B cell (primary cell): ENCODE measurements around the gene ARRDC3. TPM values are rescaled to one million over a fixed set of nuclear protein-coding genes. Genes with fewer than 3 reads are reported as not detected.

ENCODE experiments used
- ATAC-seq: fragments of 200-7000 bp; cut with Tn5 transposase; one replicate; pipeline ENCODE4 v1.10.0; 2021; ENCODE audit warnings: low read depth, mild to moderate bottlenecking, moderate number of reproducible peaks, moderate library complexity
- CTCF ChIA-PET: fragments of 350-600 bp; sonication (Branson Sonifier 250); formaldehyde crosslinking; loops from one replicate; lab custom pipeline; 2021; ENCODE audit warnings: antibody characterized with exemption, inconsistent platforms; lab: Charles Lee
- POLR2A ChIA-PET: fragments of 350-600 bp; sonication (Branson Sonifier 250); formaldehyde crosslinking; loops from one replicate; lab custom pipeline; 2021; ENCODE audit warnings: antibody characterized with exemption; lab: Charles Lee
- DNase-seq: peaks from one replicate; pipeline ENCODE4 v3.0.0; 2013
- H2AFZ ChIP-seq: 2 replicates; pipeline ENCODE4 v1.6.1; 2012; ENCODE audit warnings: mild to moderate bottlenecking, low read depth, low read length; ENCODE audit not compliant: insufficient read depth, poor library complexity, severe bottlenecking
- H3K27ac ChIP-seq, 2 donors: 1 replicate in 1 of 2; 2 replicates in 1 of 2; pipeline ENCODE4 v1.5.1; 2012 to 2013; ENCODE audit warnings: low read length in 2 of 2, mild to moderate bottlenecking in 2 of 2, moderate library complexity in 1 of 2
- H3K27me3 ChIP-seq, 4 experiments: fragments of 200-600 bp in 1 of 4; sonication (generic) in 1 of 4; replicated peaks in 1 of 4; 1 replicate in 2 of 4; 2 replicates in 2 of 4; pipeline versions ENCODE4 v1.6.1 to v1.7.0; 2013 to 2016; ENCODE audit warnings: low read length in 3 of 4, mild to moderate bottlenecking in 2 of 4, mixed read lengths in 1 of 4, moderate library complexity in 1 of 4; ENCODE audit not compliant: insufficient read depth in 4 of 4, control insufficient read depth in 3 of 4; ENCODE audit errors: control extremely low read depth in 1 of 4
- H3K36me3 ChIP-seq, 2 experiments: replicated peaks in 1 of 2; 1 replicate in 1 of 2; 2 replicates in 1 of 2; pipeline versions ENCODE4 v1.6.1 to v1.7.1; 2013; ENCODE audit warnings: low read length in 1 of 2; ENCODE audit not compliant: insufficient read depth in 2 of 2, control insufficient read depth in 1 of 2; ENCODE audit errors: control extremely low read depth in 1 of 2, extremely low read depth in 1 of 2
- H3K4me1 ChIP-seq, 2 donors: fragments of 200-600 bp in 1 of 2; sonication (generic) in 1 of 2; 1 replicate in 1 of 2; 2 replicates in 1 of 2; pipeline versions ENCODE4 v1.5.1 to v1.6.1; 2013 to 2017; ENCODE audit warnings: low read length in 2 of 2; ENCODE audit not compliant: control insufficient read depth in 2 of 2, insufficient read depth in 2 of 2
- H3K4me2 ChIP-seq: replicated peaks from 2 replicates; pipeline ENCODE3; 2012; ENCODE audit warnings: mild to moderate bottlenecking, low read depth, low read length; ENCODE audit not compliant: poor library complexity, severe bottlenecking
- H3K4me3 ChIP-seq, 5 experiments: fragments of 200-600 bp in 1 of 5; sonication (generic) in 1 of 5; 1 replicate in 3 of 5; 2 replicates in 2 of 5; pipeline versions ENCODE4 v1.5.1 to v1.7.0; 2011 to 2016; ENCODE audit warnings: low read length in 4 of 5, mild to moderate bottlenecking in 4 of 5, low read depth in 2 of 5, control low read depth in 1 of 5, moderate library complexity in 1 of 5; ENCODE audit not compliant: insufficient read depth in 1 of 5; ENCODE audit errors: control extremely low read depth in 1 of 5, extremely low read depth in 1 of 5
- H3K79me2 ChIP-seq: fragments of 200-600 bp; sonication (generic); one replicate; pipeline ENCODE4 v1.6.0; 2016; ENCODE audit warnings: low read length; ENCODE audit not compliant: control insufficient read depth, insufficient read depth
- H3K9ac ChIP-seq: fragments of 200-600 bp; sonication (generic); 2 replicates; pipeline ENCODE4 v1.6.1; 2017; ENCODE audit warnings: mild to moderate bottlenecking, low read length, moderate library complexity
- H3K9me3 ChIP-seq, 3 donors: one replicate each; pipeline versions ENCODE4 v1.6.1 to v1.7.1; 2013; ENCODE audit warnings: low read length in 2 of 3; ENCODE audit not compliant: control insufficient read depth in 2 of 3, insufficient read depth in 1 of 3; ENCODE audit errors: control extremely low read depth in 1 of 3
- H4K20me1 ChIP-seq: 2 replicates; pipeline ENCODE4 v1.6.0; 2012; ENCODE audit warnings: mild to moderate bottlenecking, low read length; ENCODE audit not compliant: insufficient read depth, control insufficient read depth, poor library complexity, severe bottlenecking
- H3K27ac Mint-ChIP-seq: one replicate; pipeline ENCODE4 v1.8.0; 2021; ENCODE audit warnings: mixed read lengths
- H3K27me3 Mint-ChIP-seq: one replicate; pipeline ENCODE4 v1.8.0; 2021; ENCODE audit warnings: mixed read lengths
- H3K4me1 Mint-ChIP-seq: one replicate; pipeline ENCODE4 v1.8.0; 2021; ENCODE audit warnings: mixed read lengths
- H3K4me3 Mint-ChIP-seq: one replicate; pipeline ENCODE4 v1.8.0; 2021; ENCODE audit warnings: mixed read lengths
- H3K9me3 Mint-ChIP-seq: one replicate; pipeline ENCODE4 v1.8.0; 2022; ENCODE audit warnings: mixed read lengths; ENCODE audit not compliant: insufficient read depth
- CTCF ChIP-seq: fragments of 200-600 bp; IDR thresholded peaks from one replicate; pipeline ENCODE4 v1.8.0; 2022; ENCODE audit warnings: antibody characterized with exemption, mild to moderate bottlenecking
- EZH2 ChIP-seq: IDR thresholded peaks from 2 replicates; pipeline ENCODE4 v1.6.1; 2012; ENCODE audit warnings: borderline replicate concordance, low read depth, mild to moderate bottlenecking, moderate library complexity, low read length; ENCODE audit not compliant: insufficient read depth, poor library complexity, severe bottlenecking
- WGBS: methylation state at CpG from one replicate; pipeline ENCODE4 v1.1.5; 2013; ENCODE audit warnings: missing lambda C conversion rate; ENCODE audit not compliant: insufficient coverage; 5-methylcytosine and 5-hydroxymethylcytosine counted together
- intact Hi-C: fragments of 100-400 bp; cut with micrococcal nuclease; formaldehyde crosslinking; loops from one replicate; pipeline ENCODE4 v1.10.0; 2022
- polyA plus RNA-seq: library from polyadenylated mRNA; depleted of rRNA; stranded (reverse); fragments of >200 nt; gene quantifications from 2 replicates; pipeline ENCODE4 v1.2.3, GENCODE V29; 2012
- total RNA-seq, 2 donors: library from RNA; stranded (reverse); fragments of 120-200 nt in 1 of 2; gene quantifications; 1 replicate in 1 of 2; 2 replicates in 1 of 2; pipeline versions ENCODE4 v1.2.3 to v1.2.4, GENCODE V29; 2013 to 2022

ARRDC3 gene
- total and polyA plus RNA-seq, 2 donors (not counting 1 experiment from before 2014, with no cell fraction given), result 52.9 to 84.9 TPM

DNA sequence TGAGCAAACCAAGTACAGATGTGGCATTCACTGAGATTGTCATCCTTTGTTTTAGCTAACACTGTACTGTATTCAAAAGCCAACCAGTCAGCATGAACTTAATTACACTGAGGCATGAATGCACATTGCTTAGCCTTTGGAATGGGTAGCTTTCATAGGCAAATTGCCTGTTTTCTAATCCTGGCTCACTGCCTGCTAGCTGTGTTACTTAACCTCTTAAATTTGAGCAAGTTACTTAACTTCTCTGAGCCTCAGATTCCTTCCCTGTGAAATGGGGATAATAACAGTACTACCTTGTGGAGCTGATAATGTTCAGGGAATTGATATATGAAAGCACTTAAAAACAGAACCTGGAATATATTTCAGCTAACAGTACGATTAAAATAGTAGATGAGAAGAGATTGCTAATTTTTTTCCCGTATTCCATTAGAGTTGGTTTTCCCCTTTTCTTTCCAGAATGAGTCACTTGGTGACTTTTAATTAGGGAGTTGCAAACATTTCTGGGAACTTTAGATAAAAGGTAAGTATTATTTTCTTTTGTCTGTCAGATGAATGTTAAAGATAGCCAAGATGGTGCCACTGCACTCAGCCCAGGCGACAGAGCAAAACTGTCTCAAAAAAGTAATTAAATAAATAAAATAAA lies 43.9 kb downstream of the ARRDC3 start:
- no peak overlapping the region for H3K4me3 Mint-ChIP-seq
- Histone ChIP-seq H3K27ac (no peak overlapping the region), H3K9me3 (no peaks in the 10 kb centered on the region), H3K4me1 (no peaks in the 10 kb centered on the region), H2AFZ (no peak overlapping the region), H4K20me1 (no peaks in the 10 kb centered on the region), H3K36me3 (no peaks in the 10 kb centered on the region), H3K79me2 (no peaks in the 10 kb centered on the region), H3K4me3 (no peak overlapping the region), H3K9ac (no peak overlapping the region), H3K27me3 (no peaks in the 10 kb centered on the region), H3K4me2 (no peak overlapping the region)
- H3K27me3 Mint-ChIP-seq, result peaks cover 6% of the 10 kb centered on the region
- ChIA-PET POLR2A (no interaction called here), CTCF (no interaction called here)
- intact Hi-C loops, result no loop called here
- DNase-seq (no peak), ATAC-seq (no peak)
- no peaks in the 10 kb centered on the region for H3K9me3 Mint-ChIP-seq
- no peaks in the 10 kb centered on the region for H3K4me1 Mint-ChIP-seq
- TF ChIP-seq CTCF (no peak), EZH2 (no peak)
- no peak overlapping the region for H3K27ac Mint-ChIP-seq
- no CpG with 5 or more reads among the region's 3 CpGs for WGBS

- ChIA-PET CTCF (no interaction called here), POLR2A (no interaction called here)
- no peaks in the 10 kb centered on the region for H3K4me1 ChIP-seq
- Mint-ChIP-seq H3K4me1 (no peaks in the 10 kb centered on the region), H3K9me3 (no peaks in the 10 kb centered on the region), H3K27ac (no peak overlapping the region), H3K4me3 (no peak overlapping the region), H3K27me3 (peaks cover 11% of the 10 kb centered on the region)
- intact Hi-C loops, result no loop called here
- no peak overlapping the region for H3K9ac ChIP-seq
- no peak for DNase-seq
- no peak overlapping the region for H2AFZ ChIP-seq
- no peaks in the 10 kb centered on the region for H3K36me3 ChIP-seq
- H3K4me3 ChIP-seq, result no peak overlapping the region
- no peaks in the 10 kb centered on the region for H3K79me2 ChIP-seq
- H3K9me3 ChIP-seq, result no peaks in the 10 kb centered on the region
- H3K27ac ChIP-seq, result no peak overlapping the region
- TF ChIP-seq EZH2, result no peak
- no peak for TF ChIP-seq CTCF
- no peak overlapping the region for H3K4me2 ChIP-seq
- H3K27me3 ChIP-seq, result no peaks in the 10 kb centered on the region
- 56% methylated on average over 7 of the region's 8 CpGs for WGBS
- ATAC-seq, result no peak
- H4K20me1 ChIP-seq, result no peaks in the 10 kb centered on the region
These were observed 50.7 kb downstream of the ARRDC3 start for GRCh38 chr5:91332267-91333045.
